K562 (cell line): Measurements from ENCODE around the gene C18orf32. TPM values are rescaled to one million over a fixed set of nuclear protein-coding genes. Genes with fewer than 3 reads are reported as not detected.

Experiments used
- ATAC-seq: fragments of 200-7000 bp; cut with Tn5 transposase; 3 replicates; pipeline ENCODE4 v1.9.1; 2020; ENCODE audit warnings: moderate library complexity
- BruUV-seq: library from RNA; stranded (reverse); fragments of 400-500 nt; replicated peaks from 2 replicates; lab custom pipeline; 2021; lab: Mats Ljungman, UMichigan
- CTCF ChIA-PET: fragments of 300-600 bp; formaldehyde crosslinking; extraction: SDS; loops from one replicate; lab custom pipeline; 2021; ENCODE audit warnings: low intra/inter-chr PET ratio; lab: Yijun Ruan, JAX
- POLR2A ChIA-PET: fragments of 300-600, 350-650 bp; sonication (Branson Sonifier 250); formaldehyde crosslinking; extraction: SDS; loops from one replicate; lab custom pipeline; 2021; ENCODE audit warnings: antibody characterized with exemption, inconsistent platforms; lab: Yijun Ruan, JAX
- DNase-seq, 4 experiments: peaks; one replicate each; pipeline versions ENCODE4 v3.0.0 to v3.0.0-alpha.2; 2011 to 2018; ENCODE audit warnings: low spot score in 3 of 4, mixed read lengths in 3 of 4; ENCODE audit errors: extremely low read depth in 1 of 4
- FAIRE-seq: peaks from 2 replicates; lab custom pipeline; 2011; peaks lifted over from hg19 to GRCh38; lab: Jason Lieb, UNC
- H2AFZ ChIP-seq: 2 replicates; pipeline ENCODE4 v1.6.0; 2011; ENCODE audit warnings: low read depth, low read length, control low read depth, inconsistent platforms
- H3K27ac ChIP-seq: fragments of 200-600 bp; 3 replicates; pipeline ENCODE4 v1.8.0; 2011; ENCODE audit warnings: low read depth, mild to moderate bottlenecking, control low read depth, inconsistent platforms, low read length, moderate library complexity, mixed read lengths; ENCODE audit errors: extremely low read depth
- H3K27me3 ChIP-seq, 2 experiments: fragments of 300-600 bp in 1 of 2; 2 replicates in 1 of 2; 3 replicates in 1 of 2; pipeline versions ENCODE4 v1.6.0 to v1.8.0; 2011; ENCODE audit warnings: inconsistent platforms in 2 of 2, low read length in 2 of 2, mild to moderate bottlenecking in 1 of 2, mixed read lengths in 1 of 2, moderate library complexity in 1 of 2; ENCODE audit not compliant: control insufficient read depth in 2 of 2, insufficient read depth in 2 of 2
- H3K36me3 ChIP-seq: fragments of 300-600 bp; 3 replicates; pipeline ENCODE4 v1.8.0; 2011; ENCODE audit warnings: mild to moderate bottlenecking, low read length, inconsistent platforms; ENCODE audit not compliant: control insufficient read depth, insufficient read depth
- H3K4me1 ChIP-seq, 2 experiments: fragments of 200-600 bp in 1 of 2; replicated peaks in 1 of 2; 2 replicates in 1 of 2; 3 replicates in 1 of 2; pipeline versions ENCODE4 v1.5.1 to v1.8.0; 2011; ENCODE audit warnings: inconsistent platforms in 2 of 2, low read length in 2 of 2, mild to moderate bottlenecking in 1 of 2, mixed read lengths in 1 of 2, moderate library complexity in 1 of 2; ENCODE audit not compliant: control insufficient read depth in 2 of 2, insufficient read depth in 2 of 2
- H3K4me2 ChIP-seq: 2 replicates; pipeline ENCODE4 v1.6.1; 2011; ENCODE audit warnings: low read length, control low read depth, inconsistent platforms, mixed read lengths; ENCODE audit not compliant: insufficient read depth
- H3K4me3 ChIP-seq: fragments of 200-600 bp; sonication (generic), shearing (Covaris generic); 2 replicates; pipeline ENCODE4 v1.5.1; 2016; ENCODE audit warnings: control low read depth, inconsistent platforms
- H3K79me2 ChIP-seq: fragments of 200-600 bp; 3 replicates; pipeline ENCODE4 v1.8.0; 2011; ENCODE audit warnings: low read length, inconsistent platforms; ENCODE audit not compliant: control insufficient read depth, insufficient read depth
- H3K9ac ChIP-seq, 2 experiments: 2 replicates each; pipeline versions ENCODE4 v1.6.0 to v1.6.1; 2011; ENCODE audit warnings: low read depth in 2 of 2, low read length in 2 of 2, control low read depth in 1 of 2, inconsistent platforms in 1 of 2, mild to moderate bottlenecking in 1 of 2, mixed read lengths in 1 of 2; ENCODE audit not compliant: insufficient read depth in 1 of 2
- H3K9me1 ChIP-seq: one replicate; pipeline ENCODE4 v1.6.0; 2011; ENCODE audit warnings: inconsistent platforms, mild to moderate bottlenecking, low read length, moderate library complexity; ENCODE audit not compliant: control insufficient read depth, insufficient read depth
- H3K9me3 ChIP-seq: replicated peaks from 2 replicates; pipeline ENCODE4 v1.5.1; 2011; ENCODE audit warnings: low read depth, low read length, inconsistent platforms; ENCODE audit not compliant: control insufficient read depth, insufficient read depth
- H4K20me1 ChIP-seq: replicated peaks from 2 replicates; pipeline ENCODE4 v1.6.1; 2011; ENCODE audit warnings: low read length, inconsistent platforms, mixed read lengths; ENCODE audit not compliant: control insufficient read depth, insufficient read depth
- C11orf30 ChIP-seq: fragments of 450-650 bp; IDR thresholded peaks from 2 replicates; pipeline ENCODE4 v1.6.1; 2016; ENCODE audit warnings: low read depth, mild to moderate bottlenecking
- CREM ChIP-seq: IDR thresholded peaks from 2 replicates; pipeline ENCODE4 v1.6.1; 2014; ENCODE audit warnings: antibody characterized with exemption, low read depth
- REST ChIP-seq, 2 experiments: fragments of 450-650 bp; formaldehyde crosslinking in 1 of 2; IDR thresholded peaks; 2 replicates each; pipeline versions ENCODE4 v1.4.0 to v1.6.1; 2014 to 2020; ENCODE audit warnings: mild to moderate bottlenecking in 2 of 2, borderline replicate concordance in 1 of 2, low read depth in 1 of 2
- XRCC4 ChIP-seq: IDR thresholded peaks from one replicate; pipeline ENCODE4 v1.6.1; 2011; ENCODE audit not compliant: insufficient read depth, insufficient read length; ENCODE audit errors: extremely low read depth
- ZNF316 ChIP-seq: fragments of 450-650 bp; IDR thresholded peaks from 2 replicates; pipeline ENCODE4 v1.6.1; 2016
- WGBS: fragments of 100-300 bp; shearing (Covaris generic); methylation state at CpG from one replicate; pipeline ENCODE4 v1.1.6; 2016; ENCODE audit warnings: low coverage, mixed read lengths; ENCODE audit not compliant: insufficient coverage; ENCODE audit errors: missing lambda C conversion rate; 5-methylcytosine and 5-hydroxymethylcytosine counted together
- in situ Hi-C: fragments of 300-500 bp; cut with MboI; formaldehyde crosslinking; loops from 4 replicates; pipeline ENCODE4 v1.15.0; 2018; ENCODE audit warnings: inconsistent platforms, mixed read lengths
- intact Hi-C: fragments of 100-400 bp; cut with micrococcal nuclease; formaldehyde crosslinking; loops from 2 replicates; pipeline ENCODE4 v1.14.2; 2022
- polyA plus RNA-seq, 8 experiments: library from polyadenylated mRNA; depleted of rRNA in 4 of 8; stranded (reverse) in 5 of 8; unstranded in 3 of 8; fragments of >200 nt; fragmentation: Nextera tagmentation in 2 of 8; fragmentation: Illumina TruSeq in 1 of 8; extraction: Ambion mirVana in 2 of 8; extraction: Trizol in 1 of 8; gene quantifications; 2 replicates each; pipeline versions ENCODE4 v1.2.1 to v1.2.3, GENCODE V29; 2011 to 2014; ENCODE audit warnings: inconsistent platforms in 1 of 8, missing spikeins in 1 of 8
- total RNA-seq, 7 experiments: library from RNA; depleted of rRNA in 6 of 7; stranded (reverse); fragments of >200 nt in 6 of 7; fragmentation: Illumina TruSeq in 2 of 7; extraction: Trizol in 2 of 7; gene quantifications; 2 replicates each; pipeline versions ENCODE4 v1.2.1 to v1.2.3, GENCODE V29; 2011 to 2021; ENCODE audit warnings: low replicate concordance in 1 of 7

The C18orf32 gene
- total and polyA plus RNA-seq, 9 of the 15 experiments (the other 6 are each of a cell fraction or from before 2014, with no cell fraction given), result 8.5 to 35.0 (median 20.4) TPM

DNA sequence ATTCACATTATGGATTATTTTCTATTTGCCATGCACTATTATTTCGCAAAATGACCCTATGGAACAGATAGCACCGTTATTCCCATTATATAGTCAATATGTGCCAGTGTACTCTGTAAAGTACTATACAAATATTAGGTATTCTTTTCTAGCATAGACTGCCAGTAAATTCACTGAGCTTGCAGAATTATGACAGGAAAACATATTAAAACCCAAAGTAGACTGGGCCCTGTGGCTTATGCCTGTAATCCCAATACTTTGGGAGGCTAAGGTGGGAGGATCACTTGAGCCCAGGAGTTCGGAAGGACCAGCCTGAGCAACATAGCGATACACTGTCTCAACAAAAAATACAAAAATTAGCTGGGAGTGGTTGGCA lies 25.4 kb downstream of the C18orf32 start:
- BruUV-seq, result no TSS peak
- H3K9ac ChIP-seq, result no peak overlapping the region
- H2AFZ ChIP-seq, result peak overlapping the region; percentile 83
- no peaks in the 10 kb centered on the region for H3K9me1 ChIP-seq
- H3K9me3 ChIP-seq, result no peaks in the 10 kb centered on the region
- no peaks in the 10 kb centered on the region for H3K27me3 ChIP-seq
- H3K4me2 ChIP-seq, result no peak overlapping the region
- WGBS, result 86% methylated on average over 4 of the region's 4 CpGs
- no peaks in the 10 kb centered on the region for H4K20me1 ChIP-seq
- POLR2A ChIA-PET, result no interaction called here
- intact Hi-C loops (no loop called here), in situ Hi-C loops (no loop called here)
- TF ChIP-seq REST (IDR thresholded peaks at IDR 0.05; ENCODE audit: borderline replicate concordance) (no peak), REST (CRISPR knock-in tag; IDR thresholded peaks at IDR 0.05; ENCODE audit: low read depth) (no peak), C11orf30 (peak; percentile 41; the same call in 1 of the 2 replicates), ZNF316 (peak; percentile 41; the same call in 1 of the 2 replicates), CREM (no peak), XRCC4 (no peak)
- DNase-seq, result no peak
- peaks cover 4 to 9% of the 10 kb centered on the region in 2 experiments; a peak in 4 of 5 replicates for H3K4me1 ChIP-seq
- CTCF ChIA-PET, result no interaction called here
- no peak overlapping the region for H3K4me3 ChIP-seq
- peaks cover 32% of the 10 kb centered on the region for H3K79me2 ChIP-seq
- no peak for FAIRE-seq
- ATAC-seq, result no peak
- no peak overlapping the region for H3K27ac ChIP-seq
- no peaks in the 10 kb centered on the region for H3K36me3 ChIP-seq
